Epidermal melanocyte (primary cell): ENCODE results near the gene FTCD.
"Not testable (repeated sequence)": the region's sequence is repeated elsewhere in the genome, so short reads cannot be mapped to it uniquely, and the experiment has no call there.

ENCODE experiments used
- DNase-seq: peaks from one replicate; pipeline ENCODE4 v3.0.0; 2011; ENCODE audit warnings: low spot score; ENCODE audit not compliant: insufficient read length

The FTCD gene

GRCh38 chr21:46155514-46156377 is at the start of gene FTCD:
Gene FTCD (minus strand): TSS chr21:46155579. CDS start chr21:46155523, 56 bp downstream.
- DNase-seq, result no peak

- no peak for DNase-seq
These were observed 49.8 kb upstream of the FTCD start for GRCh38 chr21:46205166-46205565.

GRCh38 chr21:46203203-46203600 is 47.8 kb upstream of the FTCD start:
- DNase-seq, result no peak

DNA sequence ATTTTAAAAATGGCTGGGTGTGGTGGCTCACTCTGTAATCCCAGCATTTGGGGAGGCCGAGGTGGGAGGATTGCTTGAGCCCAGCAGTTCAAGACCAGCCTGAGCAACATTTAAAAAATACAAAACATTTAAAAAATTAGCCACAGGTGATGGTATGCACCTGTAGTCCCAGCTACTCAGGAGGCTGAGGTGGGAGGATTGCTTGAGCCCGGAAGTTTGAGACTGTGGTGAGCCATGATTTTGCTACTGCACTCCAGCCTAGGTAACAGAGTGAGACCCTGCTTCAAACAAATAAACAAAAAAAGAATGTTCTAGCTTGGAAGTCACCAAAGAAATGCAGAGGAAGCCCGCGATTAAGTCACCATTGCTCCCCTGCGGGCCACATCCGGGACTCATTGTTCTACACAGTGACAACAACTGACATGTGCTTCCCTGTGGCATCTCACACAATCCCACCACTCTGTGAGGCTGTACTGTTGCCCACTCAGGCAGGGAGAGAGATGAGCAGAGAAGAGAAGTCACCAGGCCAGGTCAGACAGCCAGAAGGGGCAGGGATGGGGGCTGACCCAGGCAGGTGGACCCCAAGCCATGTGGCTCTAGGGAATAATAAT is 47.3 kb upstream of the FTCD start:
- DNase-seq, result no peak

DNA sequence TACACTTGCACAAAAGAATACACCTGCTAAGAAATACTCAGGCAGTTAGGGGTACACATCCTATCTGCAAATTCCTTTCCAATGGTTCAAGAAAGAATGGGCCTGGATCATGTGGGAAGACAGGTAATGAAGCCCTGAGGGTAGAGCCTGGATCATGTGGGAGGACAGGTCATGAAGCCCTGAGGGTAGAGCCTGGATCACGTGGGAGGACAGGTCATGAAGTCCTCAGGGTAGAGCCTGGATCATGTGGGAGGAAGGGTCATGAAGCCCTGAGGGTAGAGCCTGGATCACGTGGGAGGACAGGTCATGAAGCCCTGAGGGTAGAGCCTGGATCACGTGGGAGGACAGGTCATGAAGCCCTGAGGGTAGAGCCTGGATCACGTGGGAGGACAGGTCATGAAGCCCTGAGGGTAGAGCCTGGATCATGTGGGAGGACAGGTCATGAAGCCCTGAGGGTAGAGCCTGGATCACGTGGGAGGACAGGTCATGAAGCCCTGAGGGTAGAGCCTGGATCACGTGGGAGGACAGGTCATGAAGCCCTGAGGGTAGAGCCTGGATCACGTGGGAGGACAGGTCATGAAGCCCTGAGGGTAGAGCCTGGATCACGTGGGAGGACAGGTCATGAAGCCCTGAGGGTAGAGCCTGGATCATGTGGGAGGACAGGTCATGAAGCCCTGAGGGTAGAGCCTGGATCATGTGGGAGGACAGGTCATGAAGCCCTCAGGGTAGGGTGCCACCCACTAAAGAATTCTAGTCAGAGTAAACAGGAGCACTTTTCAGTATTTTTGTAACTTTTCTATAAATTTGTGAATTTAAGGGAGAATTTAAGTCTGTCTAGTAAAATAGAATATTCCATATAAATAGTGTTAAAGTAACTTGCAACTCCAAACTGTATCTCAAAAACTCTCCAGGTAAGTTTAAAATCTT is 45.8 kb upstream of the FTCD start:
- DNase-seq, result not testable (repeated sequence)

DNA sequence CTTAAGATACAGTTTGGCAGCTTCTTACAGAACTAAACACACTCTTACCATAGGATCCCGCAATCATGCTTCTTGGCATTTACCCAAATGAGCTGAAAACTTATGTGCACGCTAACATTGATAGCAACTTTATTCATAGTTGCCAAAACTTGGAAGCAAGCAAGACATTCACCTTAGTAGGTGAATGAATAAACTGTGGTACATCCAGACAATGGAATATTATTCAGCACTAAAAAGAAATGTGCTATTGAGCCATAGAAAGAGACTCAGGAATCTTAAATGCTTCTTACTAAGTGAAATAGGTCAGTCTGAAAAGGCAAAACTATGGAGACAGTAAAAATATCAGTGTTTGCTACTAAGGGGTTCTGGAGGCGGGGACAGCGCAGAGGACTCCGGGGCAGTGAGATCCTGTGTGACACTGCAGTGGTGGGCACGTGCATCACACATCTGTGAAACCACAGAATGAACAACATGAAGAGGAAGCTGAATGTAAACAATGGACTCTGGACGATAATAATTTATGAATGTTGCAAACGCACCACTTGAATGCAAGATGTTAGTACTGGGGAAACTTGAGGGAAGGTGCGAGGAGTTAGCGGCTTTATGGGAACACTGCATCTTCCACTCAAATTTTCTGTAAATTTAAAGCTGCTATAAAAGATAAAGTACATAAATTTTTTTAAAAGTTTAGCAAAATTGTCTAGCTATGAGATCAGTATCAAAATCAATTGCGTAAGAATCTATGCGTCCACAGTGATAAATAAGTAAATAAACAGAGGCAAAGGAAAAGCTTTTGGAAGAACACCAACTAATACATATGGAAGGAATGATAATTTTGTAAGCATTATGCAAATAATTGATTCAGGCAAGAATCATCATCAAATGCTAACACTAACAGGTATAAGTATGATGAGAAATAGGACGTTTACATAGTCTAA is 44.3 kb upstream of the FTCD start:
- DNase-seq, result no peak

DNA sequence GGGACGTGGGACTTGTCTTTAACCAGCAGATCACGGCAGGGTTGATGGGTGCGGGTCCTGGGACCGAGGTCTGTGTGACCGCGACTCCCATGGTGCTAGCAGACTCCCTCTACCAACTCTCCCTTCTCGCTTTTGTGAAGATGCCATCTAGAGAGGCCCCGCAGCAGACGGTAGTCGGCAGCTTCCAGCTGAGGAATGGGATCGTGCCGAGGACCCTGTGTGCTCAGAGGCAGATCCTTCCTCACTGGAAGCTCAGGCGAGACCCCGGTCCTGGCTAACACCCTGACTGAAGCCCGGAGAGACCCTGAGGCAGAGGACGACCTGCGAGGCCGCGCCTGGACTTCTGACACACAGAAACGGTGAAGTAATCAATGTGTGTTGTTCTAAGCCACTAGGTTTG is 41.4 kb upstream of the FTCD start:
- no peak for DNase-seq

DNA sequence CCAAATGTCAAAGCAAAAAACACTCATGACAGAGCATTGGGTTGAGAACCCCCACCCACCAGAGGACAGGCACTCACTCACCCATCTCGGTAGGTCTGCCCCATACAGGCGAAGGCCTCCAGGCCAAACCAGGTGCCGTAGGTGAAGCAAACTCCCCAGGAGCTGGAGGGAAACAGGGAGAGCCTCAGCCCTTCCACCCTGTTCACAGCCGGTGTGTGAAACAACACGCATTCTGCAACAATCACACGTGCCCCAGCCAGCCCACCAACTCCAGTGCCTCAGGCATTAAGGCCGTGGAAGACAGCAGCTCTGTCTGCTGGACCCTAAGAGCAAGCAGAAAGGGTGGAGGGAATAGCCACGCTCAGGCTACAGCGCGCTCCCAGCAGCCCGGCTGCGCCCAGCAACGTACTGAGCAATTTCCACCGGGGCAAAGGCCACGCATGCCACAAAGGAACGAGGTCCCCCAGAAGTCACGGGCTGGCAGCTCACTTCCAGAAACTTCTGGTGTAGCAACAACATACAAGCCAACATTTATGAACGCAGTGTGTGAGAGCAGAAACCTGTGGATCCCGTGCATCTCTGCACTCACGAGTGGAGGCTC is 40.3 kb upstream of the FTCD start:
- no peak for DNase-seq

DNA sequence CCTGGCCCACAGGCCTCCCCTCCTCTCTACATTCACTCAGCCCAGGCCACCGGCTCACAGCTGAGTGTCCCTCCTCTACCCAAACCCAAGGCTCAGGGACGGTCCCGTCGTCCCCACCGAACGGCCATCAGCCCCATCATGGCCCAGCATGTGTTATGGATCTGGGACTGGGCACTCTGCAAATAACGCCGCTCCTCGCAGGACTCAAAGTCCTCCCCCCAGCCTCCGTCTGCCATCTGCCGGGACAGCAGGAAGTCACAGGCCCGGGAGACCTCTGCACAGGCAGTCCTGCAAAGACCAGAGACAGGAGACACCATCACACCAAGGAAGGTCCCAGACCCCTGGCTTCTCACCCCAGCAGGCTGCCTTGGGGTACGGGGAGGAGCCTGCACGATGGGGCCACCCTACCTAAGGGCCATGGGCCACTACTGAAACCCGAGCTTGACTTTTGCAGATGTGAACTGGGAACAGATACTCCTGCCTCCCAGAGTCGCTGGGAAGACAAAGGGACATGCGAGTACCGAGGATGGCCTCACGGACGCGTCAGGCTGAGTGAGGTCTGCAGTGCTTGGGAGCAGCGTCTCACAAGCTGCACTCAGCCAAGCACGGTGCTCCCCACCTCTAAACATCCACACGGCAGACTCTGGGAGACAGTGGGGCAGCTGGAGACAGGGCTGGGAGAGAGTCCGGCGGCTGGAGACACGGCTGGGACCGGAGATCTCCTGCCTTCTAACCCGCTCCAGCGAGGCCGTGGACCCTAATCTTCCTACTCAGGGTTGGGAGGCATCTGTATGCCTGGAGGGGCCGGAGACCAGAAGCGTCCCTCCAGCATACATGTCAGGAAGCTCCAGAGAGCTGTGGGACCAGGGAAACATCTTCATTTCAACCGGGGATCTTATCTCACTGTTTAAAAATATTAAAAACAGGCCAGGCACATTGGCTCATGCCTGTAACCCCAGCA is 39.3 kb upstream of the FTCD start:
- DNase-seq, result no peak

DNA sequence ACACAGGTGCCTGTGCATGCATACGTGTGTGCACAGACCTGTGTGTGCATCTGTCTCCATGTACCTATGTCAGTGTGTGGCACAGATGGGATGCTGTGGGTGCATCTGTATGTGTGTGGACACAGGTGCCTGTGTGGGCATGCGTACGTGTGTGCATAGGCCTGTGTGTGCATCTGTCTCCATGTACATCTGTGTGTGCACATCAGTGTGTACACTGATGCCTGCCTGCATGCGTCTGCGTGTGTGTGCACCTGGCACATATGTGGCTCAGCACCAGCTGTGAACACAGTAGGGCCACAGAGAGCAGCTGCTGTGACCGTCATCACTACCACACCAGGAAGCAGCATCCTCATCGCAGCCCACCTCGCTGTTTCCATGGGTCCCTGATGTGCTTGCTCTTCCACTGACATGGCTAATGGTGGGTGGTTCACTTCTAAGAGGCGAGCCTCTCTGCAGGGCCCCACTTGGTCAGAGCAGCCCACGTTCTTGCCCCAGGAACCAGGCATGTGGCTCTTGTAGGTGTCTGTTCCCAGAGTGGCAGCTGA is 38.5 kb upstream of the FTCD start:
- DNase-seq, result no peak

DNA sequence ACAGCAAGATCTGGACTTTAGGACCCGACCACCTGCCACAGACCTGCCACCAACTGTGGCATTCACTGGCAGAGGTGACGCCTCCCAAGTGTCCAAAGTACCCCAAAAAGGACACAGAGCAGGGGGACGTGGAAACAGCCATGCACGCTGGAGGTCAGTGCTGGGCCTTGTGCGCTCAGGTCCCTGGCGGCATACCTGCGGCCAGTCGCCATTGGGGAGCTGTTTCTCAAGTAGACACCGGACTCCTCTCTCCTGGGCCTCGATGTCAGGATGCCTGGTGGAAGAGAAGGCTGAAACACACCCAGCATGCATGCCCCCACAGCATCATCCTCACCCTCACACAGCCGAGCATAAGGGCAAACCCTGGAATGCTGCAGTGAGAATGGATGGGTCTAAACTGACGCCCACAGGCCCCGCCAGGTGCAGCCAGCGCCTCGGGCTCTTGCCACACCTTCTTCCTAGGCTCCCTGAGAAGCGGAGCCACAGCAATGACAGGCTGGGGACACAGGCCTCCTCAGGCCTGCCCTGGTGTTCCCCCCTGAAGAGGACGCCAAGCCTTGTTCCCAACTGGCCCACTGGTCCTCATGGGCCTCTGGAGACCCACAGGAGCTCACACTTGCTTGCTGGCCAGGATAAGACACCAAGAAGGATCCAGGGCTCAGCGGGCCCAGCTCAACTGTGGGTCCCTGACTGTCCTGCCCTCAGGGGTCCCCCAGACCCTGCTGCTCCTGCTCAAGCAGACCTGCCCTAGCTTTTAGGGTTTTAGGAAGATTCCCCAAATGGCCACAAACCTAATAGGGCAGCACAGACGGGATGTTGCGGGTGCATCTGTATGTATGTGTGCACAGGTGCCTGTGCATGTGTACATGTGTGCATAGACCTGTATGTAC is 36.6 kb upstream of the FTCD start:
- no peak for DNase-seq

DNA sequence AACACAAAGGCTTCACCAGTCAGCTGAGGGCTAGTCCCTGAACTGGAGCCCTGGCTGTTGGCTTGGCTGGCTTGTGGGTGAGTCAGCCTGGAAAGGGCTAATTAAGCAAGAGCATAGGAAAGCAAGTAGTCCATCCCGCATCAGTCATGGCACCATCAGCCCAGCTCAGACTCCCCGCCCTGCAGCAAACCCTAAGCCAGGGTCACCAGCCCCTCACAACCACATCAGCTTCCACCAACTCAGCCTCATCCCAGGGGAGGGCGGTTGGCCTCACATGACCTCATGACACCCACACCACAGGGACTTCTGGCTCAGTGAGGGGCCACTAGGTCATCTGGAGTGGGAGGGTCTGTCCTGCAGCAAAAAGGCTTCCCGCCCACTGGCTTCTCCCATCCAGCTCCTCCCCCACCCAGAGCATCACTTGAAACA is 35.9 kb upstream of the FTCD start:
- DNase-seq, result no peak

GRCh38 chr21:46190491-46191131 is 35.2 kb upstream of the FTCD start:
- DNase-seq, result no peak

DNA sequence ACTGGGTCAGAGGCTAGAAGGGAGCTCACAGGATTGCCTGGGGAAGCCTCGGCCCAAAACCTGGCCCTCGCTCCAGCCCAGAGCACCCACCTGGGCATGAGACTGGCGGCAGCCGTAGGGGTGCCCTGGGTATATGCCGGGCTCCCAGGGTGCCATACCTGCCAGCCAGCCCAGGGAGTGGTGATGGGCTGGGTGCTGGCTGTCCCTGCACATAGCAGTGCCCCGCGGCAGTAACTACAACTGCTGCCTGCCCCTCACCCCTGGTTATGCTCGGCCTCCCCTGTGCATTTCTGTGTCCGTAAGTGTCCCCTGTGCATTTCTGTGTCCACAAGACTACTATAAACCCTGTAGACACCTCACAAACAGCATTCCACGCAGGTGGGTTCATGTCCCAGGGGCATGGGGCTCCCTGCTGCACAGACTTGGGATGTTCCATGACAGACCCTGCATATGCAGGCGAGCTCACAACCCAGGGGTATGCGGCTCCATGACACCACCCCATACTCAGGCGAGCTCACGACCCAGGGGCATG is 34.6 kb upstream of the FTCD start:
- DNase-seq, result no peak

GRCh38 chr21:46189213-46189958 is 34.0 kb upstream of the FTCD start:
- DNase-seq, result no peak
